Activated CD8-positive, alpha-beta T cell treated with anti-CD3 and anti-CD28 coated beads for 36 hours (primary cell): ENCODE measurements around the gene S1PR5. TPM values are rescaled to one million over a fixed set of nuclear protein-coding genes. Genes with fewer than 3 reads are reported as not detected.
"Not testable (repeated sequence)": the region's sequence is repeated elsewhere in the genome, so short reads cannot be mapped to it uniquely, and the experiment has no call there.

Source experiments
- ATAC-seq: fragments of 200-7000 bp; cut with Tn5 transposase; one replicate; pipeline ENCODE4 v1.10.0; 2021; ENCODE audit warnings: mild to moderate bottlenecking, moderate library complexity
- CTCF ChIA-PET: fragments of 350-600 bp; sonication (Branson Sonifier 250); formaldehyde crosslinking; loops from one replicate; lab custom pipeline; 2021; ENCODE audit warnings: antibody characterized with exemption; lab: Charles Lee
- POLR2A ChIA-PET: fragments of 350-600 bp; sonication (Branson Sonifier 250); formaldehyde crosslinking; loops from one replicate; lab custom pipeline; 2021; ENCODE audit warnings: antibody characterized with exemption; lab: Charles Lee
- DNase-seq: peaks from one replicate; pipeline ENCODE4 v3.0.0-alpha.2; 2020
- H3K27ac Mint-ChIP-seq: one replicate; pipeline ENCODE4 v1.8.0; 2021; ENCODE audit warnings: mild to moderate bottlenecking, mixed read lengths
- H3K27me3 Mint-ChIP-seq: one replicate; pipeline ENCODE4 v1.8.0; 2021; ENCODE audit warnings: mixed read lengths
- H3K36me3 Mint-ChIP-seq: one replicate; pipeline ENCODE4 v1.8.0; 2021; ENCODE audit warnings: low read depth, mixed read lengths
- H3K4me1 Mint-ChIP-seq: one replicate; pipeline ENCODE4 v1.8.0; 2021; ENCODE audit warnings: low read depth, mixed read lengths
- H3K4me3 Mint-ChIP-seq: one replicate; pipeline ENCODE4 v1.8.0; 2021; ENCODE audit warnings: mild to moderate bottlenecking, moderate library complexity, mixed read lengths
- H3K9me3 Mint-ChIP-seq: one replicate; pipeline ENCODE4 v1.8.0; 2021; ENCODE audit warnings: mixed read lengths
- CTCF ChIP-seq: fragments of 200-600 bp; IDR thresholded peaks from one replicate; pipeline ENCODE4 v1.8.0; 2022; ENCODE audit warnings: antibody characterized with exemption, mild to moderate bottlenecking
- intact Hi-C: fragments of 100-400 bp; cut with micrococcal nuclease; formaldehyde crosslinking; loops from one replicate; pipeline ENCODE4 v1.10.0; 2022
- total RNA-seq, 2 experiments: library from RNA; stranded (reverse); gene quantifications; one replicate each; pipeline ENCODE4 v1.2.3, GENCODE V29; 2021

The S1PR5 gene
- total RNA-seq, 2 experiments from 2014 or later: 0.81 to 1.1 TPM

- no peaks in the 10 kb centered on the region for H3K36me3 Mint-ChIP-seq
- peaks cover 3% of the 10 kb centered on the region for H3K9me3 Mint-ChIP-seq
- intact Hi-C loops: no loop called here
- ATAC-seq (no peak), DNase-seq (no peak)
- CTCF ChIA-PET: interaction anchor here (1.6 to 2.0 kb wide), 2 partner anchors 19 to 165 kb away, joined by 3 to 4 read pairs; no protein-coding TSS in a partner anchor
- no peak overlapping the region for H3K4me3 Mint-ChIP-seq
- POLR2A ChIA-PET: interaction anchor here (1.1 kb wide), 1 partner anchor 8 kb away, joined by 5 read pairs; no protein-coding TSS in a partner anchor
- no peak overlapping the region for H3K27ac Mint-ChIP-seq
- no peaks in the 10 kb centered on the region for H3K4me1 Mint-ChIP-seq
- no peak for TF ChIP-seq CTCF
- H3K27me3 Mint-ChIP-seq: peaks cover 6% of the 10 kb centered on the region
These were observed 16.6 kb upstream of the S1PR5 start for GRCh38 chr19:10533646-10534386.

GRCh38 chr19:10532457-10532856 lies 15.2 kb upstream of the S1PR5 start:
- no peaks in the 10 kb centered on the region for H3K4me1 Mint-ChIP-seq
- POLR2A ChIA-PET: no interaction called here
- ATAC-seq (no peak), DNase-seq (no peak)
- H3K36me3 Mint-ChIP-seq: no peaks in the 10 kb centered on the region
- no peak overlapping the region for H3K27ac Mint-ChIP-seq
- H3K27me3 Mint-ChIP-seq: no peaks in the 10 kb centered on the region
- peaks cover 3% of the 10 kb centered on the region for H3K9me3 Mint-ChIP-seq
- H3K4me3 Mint-ChIP-seq: no peak overlapping the region
- intact Hi-C loops: no loop called here
- no peak for TF ChIP-seq CTCF
- CTCF ChIA-PET: interaction anchor here (1.2 to 1.4 kb wide), 2 partner anchors 9 to 23 kb away, joined by 3 to 4 read pairs; no protein-coding TSS in a partner anchor

- H3K27ac Mint-ChIP-seq, H3K4me1 Mint-ChIP-seq, intact Hi-C loops, H3K9me3 Mint-ChIP-seq, CTCF ChIA-PET, DNase-seq, H3K36me3 Mint-ChIP-seq, H3K27me3 Mint-ChIP-seq, POLR2A ChIA-PET, H3K4me3 Mint-ChIP-seq, ATAC-seq: not testable (repeated sequence)
These were observed 9.6 kb upstream of the S1PR5 start for GRCh38 chr19:10526887-10527286.

- H3K4me1 Mint-ChIP-seq: no peaks in the 10 kb centered on the region
- DNase-seq: no peak
- no peak overlapping the region for H3K4me3 Mint-ChIP-seq
- CTCF ChIA-PET: interaction anchor here (1.0 to 3.0 kb wide), 2 partner anchors 14 to 56 kb away, joined by 4 to 7 read pairs; no protein-coding TSS in a partner anchor
- intact Hi-C loops: no loop called here
- ATAC-seq: no peak
- POLR2A ChIA-PET: interaction anchor here (1.0 kb wide), 1 partner anchor 9 kb away, joined by 5 read pairs; no protein-coding TSS in a partner anchor
- H3K27ac Mint-ChIP-seq: no peak overlapping the region
- no peaks in the 10 kb centered on the region for H3K27me3 Mint-ChIP-seq
- TF ChIP-seq CTCF: no peak
- H3K9me3 Mint-ChIP-seq: no peaks in the 10 kb centered on the region
- H3K36me3 Mint-ChIP-seq: no peaks in the 10 kb centered on the region
These were observed 8.4 kb upstream of the S1PR5 start for GRCh38 chr19:10525636-10526035.

- peak; percentile 20 for ATAC-seq
- Mint-ChIP-seq H3K27ac (no peak overlapping the region), H3K27me3 (peaks cover 17% of the 10 kb centered on the region), H3K4me1 (peaks cover 14% of the 10 kb centered on the region), H3K4me3 (no peak overlapping the region), H3K9me3 (no peaks in the 10 kb centered on the region), H3K36me3 (no peaks in the 10 kb centered on the region)
- TF ChIP-seq CTCF: no peak
- CTCF ChIA-PET: interaction anchor here (1.0 to 3.0 kb wide), 4 partner anchors 11 to 194 kb away, joined by 3 to 7 read pairs (median 3); no protein-coding TSS in a partner anchor
- intact Hi-C loops: no loop called here
- POLR2A ChIA-PET: interaction anchor here (1.4 kb wide), 1 partner anchor 29 kb away, joined by 5 read pairs; no protein-coding TSS in a partner anchor
- DNase-seq: no peak
These were observed 5.9 kb upstream of the S1PR5 start for GRCh38 chr19:10523135-10523636.
